NCI-H2029 treated with DMSO at 0.1 percent for 48 hours (cell line): ENCODE measurements around the gene ZNF273.

Experiments used
- DNase-seq: peaks from one replicate; lab custom pipeline; 2025; lab: John Stamatoyannopoulos, UW

ZNF273 gene

DNA sequence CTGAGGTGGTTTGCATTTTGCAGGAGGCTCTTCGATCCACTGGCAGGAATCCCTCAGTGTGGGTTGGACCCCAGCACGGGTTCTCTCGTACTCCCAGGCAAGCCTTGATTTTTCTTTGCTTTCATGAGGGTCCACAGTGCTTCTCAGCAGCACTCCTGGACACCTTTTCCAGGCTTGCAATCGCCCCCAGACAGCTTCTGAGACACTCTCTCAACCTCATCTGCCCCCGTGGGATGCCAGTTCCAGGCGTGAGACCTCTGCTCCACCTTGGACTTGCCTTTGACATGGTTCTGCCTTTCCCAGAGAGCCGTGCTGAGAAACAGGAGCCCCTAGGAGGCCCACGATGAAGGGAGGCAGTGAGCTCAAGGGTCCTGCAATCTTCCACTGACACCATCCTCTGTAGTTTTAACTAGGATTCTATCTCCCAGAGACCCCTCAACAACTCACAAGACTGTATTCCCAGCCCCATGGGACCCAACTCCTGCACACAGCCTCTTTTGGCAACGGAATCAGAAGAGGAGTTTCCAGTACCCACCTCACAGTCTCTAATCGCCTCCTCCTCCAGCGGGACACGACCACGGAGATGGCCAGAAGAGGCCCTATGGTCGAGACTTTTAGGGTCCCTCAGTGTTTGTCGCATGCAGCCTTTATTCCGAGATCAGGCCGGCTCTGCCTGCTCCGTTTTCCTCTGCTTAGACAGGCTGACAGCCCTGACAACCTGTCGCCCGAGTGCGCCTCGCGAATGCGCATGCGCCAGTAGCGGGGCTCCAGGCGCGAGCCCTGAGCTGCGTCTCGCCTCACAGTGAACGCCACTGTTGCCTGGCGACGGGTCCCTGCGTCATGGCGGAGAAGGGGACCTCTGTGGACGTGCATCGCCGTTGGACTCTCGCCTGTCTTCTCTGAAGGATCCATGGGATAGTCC lies 26.0 kb upstream of the ZNF273 start:
- peak; percentile 38 for DNase-seq

DNA sequence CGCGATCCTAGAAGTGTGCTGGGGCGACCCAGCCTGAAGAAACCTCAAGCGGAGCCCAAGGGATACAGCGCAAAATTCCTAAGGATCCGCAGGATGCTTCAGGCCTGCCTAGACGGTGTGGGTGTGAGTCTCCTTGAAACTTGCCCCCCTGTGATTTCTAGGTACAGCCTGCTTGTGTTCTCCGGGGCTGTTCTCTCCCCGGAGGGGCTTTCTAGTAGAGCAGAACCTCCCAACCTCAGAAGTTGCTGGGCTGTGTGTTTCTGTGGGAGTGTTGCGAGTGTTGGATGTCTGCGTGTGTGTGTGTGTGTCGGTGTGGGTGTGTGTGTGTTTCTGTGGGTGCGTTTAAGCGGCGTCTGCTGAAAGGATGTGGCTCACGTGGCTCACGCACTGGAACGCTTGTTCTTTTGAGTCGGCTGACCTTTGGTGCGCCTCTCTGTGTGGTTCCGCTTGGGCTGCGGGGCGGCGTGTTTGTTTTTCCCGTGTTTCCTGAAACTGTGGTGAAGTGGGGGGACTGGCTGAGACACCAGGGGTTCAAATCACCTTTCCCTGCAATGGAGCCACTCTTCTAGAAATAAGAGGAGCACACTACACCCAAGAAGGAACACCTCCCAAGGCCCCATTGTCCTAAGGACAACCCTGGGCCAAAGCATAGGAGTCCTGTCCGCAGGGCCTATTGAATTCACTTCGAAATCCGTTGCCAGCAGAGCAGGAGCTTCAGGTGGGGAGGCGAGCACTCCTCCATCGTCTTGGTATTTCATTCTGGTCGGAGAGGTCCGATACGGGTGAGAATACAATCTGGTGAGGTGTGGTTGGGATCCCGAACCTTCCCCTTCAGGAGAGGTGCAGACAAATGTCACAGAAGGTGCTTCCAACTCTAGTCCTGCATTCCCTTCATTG lies 25.1 kb upstream of the ZNF273 start:
- DNase-seq: no peak

DNA sequence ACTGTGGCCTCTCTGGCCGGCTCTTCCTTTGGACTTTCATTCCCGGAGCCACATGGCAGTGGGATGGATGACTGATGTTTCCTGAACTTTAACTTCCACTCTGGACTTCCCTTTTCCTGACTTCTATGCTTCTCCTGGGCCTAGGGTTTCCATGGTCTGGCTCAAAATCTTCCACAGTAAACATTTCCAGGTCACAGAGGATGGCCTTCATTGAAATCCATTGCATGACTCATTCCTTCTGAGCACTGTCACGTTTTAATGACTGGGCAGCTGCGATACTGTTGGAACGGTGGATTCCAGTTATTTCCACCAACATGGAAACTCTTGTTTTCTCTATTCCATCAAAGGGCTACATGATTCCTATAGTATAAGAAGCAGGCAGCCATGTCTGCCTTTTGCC lies 24.4 kb upstream of the ZNF273 start:
- no peak for DNase-seq

DNA sequence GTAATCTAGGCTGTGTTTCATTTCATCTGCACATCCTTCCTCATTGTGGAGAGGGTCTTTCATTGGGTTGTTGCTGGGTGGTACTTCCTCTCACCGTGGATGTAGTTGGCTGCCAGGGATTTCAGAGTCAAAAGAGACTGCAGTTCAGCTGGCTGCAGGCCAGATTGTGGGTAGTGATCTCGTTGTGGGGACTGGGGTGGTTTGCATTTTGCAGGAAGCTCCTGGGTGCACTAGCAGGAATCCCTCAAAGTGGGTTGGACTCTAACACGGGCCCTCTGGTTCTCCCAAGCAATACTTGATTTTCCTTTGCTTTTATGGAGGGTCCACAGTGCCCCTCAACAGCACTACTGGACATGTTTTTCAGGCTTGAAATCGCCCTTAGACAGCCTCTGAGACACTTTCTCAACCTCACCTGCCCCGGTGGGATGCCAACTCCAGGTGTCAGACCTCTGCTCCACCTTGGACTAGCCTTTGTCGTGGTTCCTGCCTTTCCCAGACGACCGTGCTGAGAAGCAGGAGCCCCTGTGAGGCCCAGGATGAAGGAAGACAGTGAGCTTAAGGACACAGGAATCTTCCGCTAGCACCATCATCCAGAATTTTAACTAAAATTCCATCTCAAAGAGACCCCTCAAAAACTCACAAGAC lies 23.9 kb upstream of the ZNF273 start:
- DNase-seq: no peak

DNA sequence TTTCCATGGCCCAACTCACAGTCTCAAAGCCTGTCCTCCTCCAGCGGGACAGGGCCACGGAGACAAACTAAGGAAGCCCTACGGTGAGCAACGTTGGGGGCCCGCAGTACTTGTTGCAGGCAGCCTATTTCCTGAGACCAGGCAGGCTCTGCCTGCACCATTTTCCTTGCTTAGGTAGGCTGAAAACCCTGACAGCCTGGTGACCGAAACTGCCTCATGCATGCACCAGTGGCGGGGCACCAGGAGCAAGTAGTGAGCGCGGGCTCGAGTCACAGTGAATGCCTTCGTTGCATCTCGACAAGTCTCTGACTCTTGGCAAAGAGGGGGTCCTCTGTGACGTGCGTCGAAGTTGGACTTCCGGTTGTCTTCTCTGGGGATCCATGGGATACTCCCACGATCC lies 23.3 kb upstream of the ZNF273 start:
- no peak for DNase-seq

DNA sequence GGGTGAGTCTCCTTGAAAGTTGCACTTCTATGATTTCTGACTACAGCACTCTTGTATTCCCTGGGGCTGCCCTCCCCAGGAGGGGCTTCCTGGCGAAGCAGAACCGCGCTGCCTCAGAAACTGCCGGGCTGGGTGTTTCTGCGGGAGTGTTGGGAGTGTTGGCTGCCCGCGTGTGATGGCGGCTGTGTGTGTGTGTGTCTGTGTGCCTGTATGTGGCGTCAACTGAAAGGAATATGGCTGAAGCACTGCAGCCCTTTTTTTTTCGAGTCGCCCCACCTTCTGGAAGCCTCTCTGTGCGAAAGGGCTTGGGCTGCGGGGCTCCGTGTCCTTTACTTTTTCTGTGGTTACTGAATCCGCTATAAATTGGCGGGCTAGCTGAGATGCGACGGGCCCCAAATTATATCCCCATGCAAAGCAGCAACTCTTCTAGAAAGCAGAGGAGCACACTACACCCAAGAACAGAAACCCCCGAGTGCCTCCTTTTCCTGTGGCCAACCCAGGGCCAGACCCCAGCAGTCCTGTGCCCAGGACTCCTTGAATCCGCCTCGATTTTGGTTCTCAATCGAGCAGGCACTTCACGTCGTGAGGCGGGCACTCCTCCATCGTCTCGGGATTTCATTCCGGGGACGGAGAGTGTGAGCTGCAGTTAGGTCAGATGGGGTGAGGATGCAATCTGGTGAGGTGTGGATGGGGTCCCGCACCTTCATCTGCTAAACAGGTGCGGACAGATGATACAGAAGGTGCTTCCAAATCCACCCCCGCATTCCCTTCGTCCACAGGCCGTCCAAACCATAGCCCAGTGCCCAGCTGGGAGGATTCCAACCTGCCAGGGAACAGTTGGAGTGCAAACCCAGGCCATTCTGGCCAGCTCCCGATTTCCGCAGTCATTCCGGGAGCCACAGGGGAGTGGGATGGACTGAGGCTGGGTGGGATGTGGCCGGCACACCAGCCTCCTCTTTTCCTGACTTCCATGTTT lies 22.5 kb upstream of the ZNF273 start:
- DNase-seq: no peak

DNA sequence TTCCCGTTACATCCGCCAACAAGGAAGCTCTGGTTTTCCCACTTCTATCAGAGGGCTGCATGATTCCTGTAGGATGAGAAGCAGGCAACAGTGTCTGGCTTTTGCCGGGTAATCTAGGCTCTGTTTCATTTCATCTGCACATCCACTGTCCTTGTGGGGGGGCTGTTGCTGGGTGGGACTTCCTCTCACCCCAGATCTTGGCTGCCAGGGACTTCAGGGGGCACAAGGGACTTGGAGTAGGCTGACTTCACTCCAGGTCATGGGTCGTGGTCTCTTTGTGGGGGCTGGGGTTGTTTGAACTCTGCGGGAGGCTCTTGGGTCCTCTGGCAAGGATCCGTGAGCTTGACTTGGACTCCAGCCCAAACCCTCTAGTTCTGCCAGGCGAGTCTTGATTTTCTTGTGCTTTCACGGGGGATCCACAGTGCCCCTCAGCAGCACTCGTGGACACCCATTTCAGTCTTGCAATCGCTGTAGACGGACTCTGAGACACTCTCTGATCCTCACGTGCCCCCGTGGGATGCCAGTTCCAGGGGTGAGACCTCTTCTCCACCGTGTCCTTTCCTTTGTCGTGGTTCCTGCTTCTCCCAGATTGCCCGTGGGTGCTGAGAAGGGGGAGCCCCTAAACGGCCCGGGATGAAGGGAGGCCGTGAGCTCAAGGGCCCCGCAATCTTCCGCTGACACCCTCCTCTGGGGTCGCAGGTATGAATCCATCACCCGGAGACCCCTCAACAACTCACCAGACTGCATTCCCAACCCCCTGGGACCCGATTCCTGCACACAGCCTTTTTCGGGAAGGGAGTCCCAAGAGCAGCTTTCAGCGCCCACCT lies 21.4 kb upstream of the ZNF273 start:
- DNase-seq: no peak

DNA sequence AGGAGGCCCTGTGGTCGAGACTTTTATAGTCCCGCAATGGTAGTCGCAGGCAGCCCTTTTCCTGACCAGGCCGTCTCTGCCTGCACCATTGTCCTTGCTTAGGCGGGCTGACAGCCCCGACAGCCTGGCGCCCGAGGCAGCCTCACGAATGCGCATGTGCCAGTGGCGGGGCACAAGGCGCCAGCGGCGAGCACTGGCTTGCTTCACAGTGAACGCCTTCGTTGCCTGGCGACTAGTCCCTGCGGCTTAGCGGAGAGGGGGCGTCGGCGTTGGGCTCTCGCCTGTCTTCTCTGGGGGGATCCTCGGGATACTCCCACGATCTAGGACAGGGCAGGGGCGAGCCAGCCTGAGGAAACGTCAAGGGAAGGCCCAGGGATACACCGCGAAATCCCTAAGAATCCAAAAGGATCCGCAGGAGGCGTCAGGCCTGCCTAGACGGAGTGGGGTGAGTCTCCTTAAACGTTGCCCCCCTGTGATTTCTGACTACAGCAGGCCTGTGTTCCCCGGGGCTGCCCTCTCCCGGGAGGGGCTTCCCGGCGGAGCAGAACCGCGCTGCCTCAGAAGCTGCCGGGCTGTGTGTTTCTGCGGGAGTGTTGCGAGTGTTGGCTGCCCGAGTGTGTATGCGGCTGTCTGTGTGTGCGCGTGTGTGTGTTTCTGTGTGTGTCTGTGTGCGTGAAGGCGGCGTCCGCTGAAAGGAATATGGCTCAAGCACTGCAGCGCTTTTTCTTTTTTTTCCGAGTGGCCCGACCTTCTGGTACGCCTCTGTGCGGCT lies 20.5 kb upstream of the ZNF273 start:
- no peak for DNase-seq

DNA sequence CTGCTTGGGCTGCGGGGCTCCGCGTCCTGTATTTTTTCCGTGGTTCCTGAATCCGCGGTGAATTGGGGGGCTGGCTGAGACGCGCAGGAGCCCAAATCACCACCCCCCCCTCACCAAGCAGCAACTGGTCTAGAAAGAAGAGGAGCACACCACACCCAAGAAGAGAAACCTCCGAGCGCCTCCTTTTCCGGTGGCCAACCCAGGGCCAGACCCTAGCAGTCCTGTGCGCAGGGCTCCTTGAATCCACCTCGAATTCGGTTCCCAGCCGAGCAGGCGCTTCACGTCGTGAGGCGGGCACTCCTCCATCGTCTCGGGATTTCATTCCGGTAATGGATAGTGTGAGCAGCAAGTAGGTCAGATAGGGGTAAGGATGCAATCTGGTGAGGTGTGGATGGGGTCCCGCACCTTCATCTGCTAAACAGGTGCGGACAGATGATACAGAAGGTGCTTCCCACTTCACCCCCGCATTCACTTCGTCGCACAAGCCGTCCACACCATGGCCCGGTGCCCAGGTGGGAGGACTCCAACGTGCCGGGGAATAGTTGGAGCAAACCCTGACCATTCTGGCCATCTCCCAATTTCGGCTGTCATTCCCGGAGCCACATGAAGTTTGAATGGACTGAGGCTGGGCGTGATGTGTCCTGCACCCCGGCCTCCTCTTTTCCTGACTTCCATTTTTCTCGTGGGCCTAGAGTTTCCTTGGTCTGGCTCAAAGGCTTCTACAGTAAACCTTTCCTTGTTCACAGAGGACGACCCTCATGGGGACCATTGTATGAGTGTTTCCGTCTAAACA lies 19.8 kb upstream of the ZNF273 start:
- DNase-seq: no peak

DNA sequence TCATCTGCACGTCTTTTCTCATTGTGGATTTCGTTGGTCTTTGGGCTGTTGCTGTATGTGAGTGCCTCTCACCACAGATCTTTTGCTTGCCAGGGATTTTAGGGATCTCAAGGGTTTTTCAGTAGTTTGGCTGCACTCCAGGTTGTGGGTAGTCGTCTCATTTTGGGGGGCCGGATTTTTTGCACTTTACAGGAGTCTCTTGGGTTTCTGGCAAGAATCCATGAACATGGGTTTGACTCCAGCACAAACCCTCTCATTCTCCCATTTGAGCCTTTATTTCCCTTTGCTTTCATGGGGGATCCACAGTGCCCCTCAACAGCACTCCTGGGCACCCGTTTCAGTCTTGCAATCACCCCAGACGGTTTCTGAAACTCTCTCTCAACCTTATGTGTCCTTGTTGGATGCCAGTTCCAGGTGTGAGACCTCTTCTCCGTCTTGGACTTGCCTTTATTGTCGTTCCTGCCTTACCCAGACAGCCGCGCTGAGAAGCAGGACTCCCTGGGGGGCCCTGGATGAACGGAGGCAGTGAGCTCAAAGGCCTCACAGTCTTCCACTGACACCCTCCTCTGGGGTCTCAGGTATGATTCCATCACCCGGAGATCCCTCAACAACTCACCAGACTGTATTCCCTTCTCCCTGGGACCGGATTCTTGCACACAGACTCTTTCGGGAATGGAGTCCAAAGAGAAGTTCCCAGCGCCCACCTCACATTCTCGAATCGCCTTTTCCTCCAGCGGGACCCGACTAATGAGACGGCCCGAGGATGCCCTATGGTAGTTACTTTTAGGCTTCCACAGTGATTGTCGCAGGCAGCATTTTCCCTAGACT lies 18.8 kb upstream of the ZNF273 start:
- no peak for DNase-seq

DNA sequence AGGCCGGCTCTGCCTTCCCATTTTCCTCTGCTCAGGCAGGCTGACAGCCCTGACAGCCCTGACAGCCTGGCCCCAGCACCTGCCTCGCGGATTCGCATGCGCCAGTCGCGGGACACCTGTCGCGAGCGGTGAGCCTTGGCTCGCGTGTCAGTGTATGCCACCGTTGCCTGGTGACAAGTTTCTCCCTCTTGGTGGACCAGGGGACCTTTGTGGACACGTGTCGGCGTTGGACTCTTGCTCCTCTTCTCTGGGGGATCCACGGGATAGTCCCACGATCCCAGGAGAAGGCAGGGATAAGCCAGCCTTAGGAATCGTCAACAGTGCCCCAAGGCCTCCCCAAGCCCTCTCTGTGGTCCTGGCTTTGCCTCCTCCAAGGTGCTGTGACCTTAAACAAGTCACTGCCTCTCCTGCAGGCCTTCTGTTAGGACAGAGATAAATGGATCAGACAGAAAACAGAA lies 18.1 kb upstream of the ZNF273 start:
- no peak for DNase-seq

DNA sequence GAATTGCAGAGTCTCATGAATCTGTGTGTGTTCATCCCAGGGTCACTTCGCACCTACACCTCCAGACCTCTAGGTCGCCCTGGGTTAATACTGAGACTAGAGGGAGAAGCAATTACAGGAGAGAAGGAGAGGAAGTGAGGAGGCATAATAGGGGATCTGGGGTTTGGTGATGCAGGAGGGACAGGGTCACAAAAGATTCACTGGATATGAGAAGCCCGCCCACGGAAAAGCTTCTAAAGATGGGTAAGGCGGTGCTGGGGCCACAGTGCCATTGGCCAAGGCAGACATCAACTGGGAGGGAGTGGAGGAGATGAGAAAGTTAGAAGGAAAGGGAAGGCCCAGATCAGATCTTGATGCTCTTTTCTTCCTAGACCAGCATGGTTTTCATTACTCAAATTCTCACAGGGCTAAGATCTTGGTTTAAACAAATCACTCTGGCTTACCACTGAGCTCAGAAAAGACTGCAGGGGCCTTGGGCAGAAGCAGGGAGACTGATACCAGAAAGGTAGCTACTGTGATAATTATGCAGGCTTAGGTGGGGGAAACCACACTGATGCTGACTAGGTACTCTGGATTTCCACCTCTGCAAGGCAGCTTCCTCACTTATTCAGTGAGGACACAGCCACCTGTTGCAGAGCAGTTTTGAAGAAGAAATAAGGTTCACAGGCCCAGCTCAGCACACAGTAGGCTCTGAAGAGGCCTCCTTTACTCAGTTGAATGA lies 17.4 kb upstream of the ZNF273 start:
- DNase-seq: no peak

DNA sequence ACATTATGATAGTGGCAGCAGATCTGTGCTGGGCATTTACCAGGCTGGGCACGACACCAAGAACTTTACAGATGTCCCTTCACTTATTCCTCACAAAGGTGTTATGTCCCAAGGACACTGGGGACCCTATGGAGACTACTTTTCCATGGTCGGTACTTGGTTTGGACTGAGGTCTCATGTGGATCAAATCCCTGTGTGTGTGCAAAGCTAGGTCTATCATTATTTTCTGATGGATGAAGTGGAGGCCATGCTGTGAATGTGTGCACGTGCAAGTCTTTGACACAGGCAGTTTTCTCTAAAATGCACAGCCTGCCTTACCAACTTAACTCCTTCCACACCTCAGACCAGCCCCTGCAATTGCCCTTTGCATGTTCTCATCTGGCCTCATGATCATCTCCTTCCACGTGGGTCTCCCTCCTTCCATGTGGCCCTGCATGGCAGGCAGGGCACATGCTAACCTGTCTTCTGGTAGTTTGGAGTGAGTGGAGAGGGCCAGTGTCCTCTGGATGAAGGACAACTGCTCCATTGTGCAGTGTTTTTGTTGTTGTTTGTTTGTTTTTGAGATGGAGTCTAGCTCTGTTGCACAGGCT lies 16.0 kb upstream of the ZNF273 start:
- no peak for DNase-seq

DNA sequence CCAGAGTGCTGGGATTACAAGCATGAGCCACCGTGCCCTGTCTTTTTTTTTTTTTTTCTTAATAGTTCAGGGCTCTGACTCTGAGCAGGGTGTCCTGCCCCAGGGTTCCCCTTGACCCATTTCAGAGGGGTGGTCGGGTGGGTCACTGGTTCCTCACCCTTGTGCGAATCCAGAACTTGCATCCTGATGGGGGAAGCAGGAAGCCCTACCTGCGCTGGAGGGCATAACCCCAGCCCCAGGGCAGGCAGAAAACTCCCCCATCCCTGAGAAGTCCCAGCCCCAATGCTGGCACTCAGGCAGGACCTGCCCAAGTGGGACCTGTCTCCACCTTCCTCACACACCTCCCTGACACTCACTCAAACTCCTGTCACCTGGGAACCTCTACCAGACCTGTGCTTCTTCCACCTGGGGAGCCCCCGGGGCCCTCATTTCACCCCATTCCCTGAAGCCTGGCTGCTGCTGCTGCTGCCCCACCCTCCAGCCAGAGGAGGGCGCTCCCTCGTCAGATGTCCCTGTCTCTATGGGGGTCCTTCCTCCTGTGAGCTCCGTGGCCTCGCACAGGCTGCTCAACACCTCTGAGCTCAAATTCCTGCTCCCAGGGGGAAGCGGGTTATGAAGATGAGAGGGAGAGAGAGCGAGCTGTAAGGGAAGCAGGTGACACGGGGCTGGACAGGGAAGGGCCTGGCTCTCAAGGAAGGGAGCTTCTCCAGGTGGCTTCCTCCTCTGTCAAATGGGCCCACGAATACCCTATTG lies 15.1 kb upstream of the ZNF273 start:
- peak; percentile 48 for DNase-seq

DNA sequence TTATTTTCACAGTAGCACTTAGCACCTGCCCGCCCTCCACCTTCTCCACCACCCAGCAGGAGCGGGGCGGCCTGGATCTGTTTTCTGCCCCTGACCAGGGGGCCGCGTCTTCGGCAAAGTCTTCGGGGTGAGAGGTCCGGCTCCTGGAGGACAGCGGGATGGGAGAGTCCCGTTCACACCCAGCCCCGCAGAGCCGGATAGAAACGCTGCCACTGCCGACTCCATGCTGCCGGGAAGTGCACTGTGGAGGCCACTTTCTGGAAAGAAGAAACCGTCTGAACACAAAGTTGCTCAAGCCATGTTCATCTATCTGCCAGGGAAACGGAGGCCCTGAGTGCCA lies 14.5 kb upstream of the ZNF273 start:
- DNase-seq: no peak
